Panc1 (cell line): ENCODE measurements around the gene DLG2. TPM values are rescaled to one million over a fixed set of nuclear protein-coding genes. Genes with fewer than 3 reads are reported as not detected.

Source experiments
- ATAC-seq: fragments of 200-7000 bp; cut with Tn5 transposase; 2 replicates; pipeline ENCODE4 v1.9.1; 2020; ENCODE audit warnings: mild to moderate bottlenecking, moderate library complexity
- BruUV-seq: library from RNA; stranded (reverse); fragments of 400-500 nt; replicated peaks from 2 replicates; lab custom pipeline; 2021; lab: Mats Ljungman, UMichigan
- CTCF ChIA-PET: fragments of 300-600 bp; sonication (Branson Sonifier 250); formaldehyde crosslinking; loops from one replicate; lab custom pipeline; 2022; ENCODE audit warnings: antibody characterized with exemption; lab: Charles Lee
- POLR2A ChIA-PET: fragments of 300-600 bp; sonication (Branson Sonifier 250); formaldehyde crosslinking; loops from one replicate; lab custom pipeline; 2022; ENCODE audit warnings: antibody characterized with exemption; lab: Charles Lee
- DNase-seq: peaks from one replicate; pipeline ENCODE4 v3.0.0-alpha.2; 2010; ENCODE audit warnings: low read depth, low spot score
- H3K27ac ChIP-seq: 2 replicates; pipeline ENCODE4 v1.5.1; 2011; ENCODE audit warnings: mild to moderate bottlenecking, low read length, inconsistent platforms
- H3K27me3 ChIP-seq: fragments of 200-500 bp; sonication (Bioruptor generic); 2 replicates; pipeline ENCODE4 v1.6.0; 2014; ENCODE audit warnings: low read length, inconsistent platforms; ENCODE audit not compliant: control insufficient read depth, insufficient read depth
- H3K36me3 ChIP-seq: fragments of 200-500 bp; sonication (Bioruptor generic); 2 replicates; pipeline ENCODE4 v1.5.1; 2014; ENCODE audit warnings: inconsistent platforms, mild to moderate bottlenecking, low read length, moderate library complexity; ENCODE audit not compliant: control insufficient read depth, insufficient read depth
- H3K4me1 ChIP-seq: 2 replicates; pipeline ENCODE4 v1.5.1; 2011; ENCODE audit warnings: inconsistent platforms, mild to moderate bottlenecking, low read length, moderate library complexity; ENCODE audit not compliant: control insufficient read depth, insufficient read depth
- H3K4me3 ChIP-seq, 2 experiments: 2 replicates each; pipeline ENCODE4 v1.5.1; 2011 to 2012; ENCODE audit warnings: low read depth in 2 of 2, low read length in 2 of 2, mild to moderate bottlenecking in 2 of 2, inconsistent platforms in 1 of 2, moderate library complexity in 1 of 2
- H3K9me3 ChIP-seq: fragments of 200-500 bp; sonication (Bioruptor generic); 2 replicates; pipeline ENCODE4 v1.5.1; 2014; ENCODE audit warnings: low read depth, mild to moderate bottlenecking, inconsistent platforms, low read length, moderate library complexity; ENCODE audit not compliant: control insufficient read depth, insufficient read depth
- POLR2AphosphoS5 ChIP-seq: IDR thresholded peaks from 2 replicates; pipeline ENCODE4 v1.6.1; 2012; ENCODE audit warnings: mild to moderate bottlenecking, low read depth, low read length, moderate library complexity
- SIN3A ChIP-seq: IDR thresholded peaks from 2 replicates; pipeline ENCODE4 v1.6.1; 2012; ENCODE audit warnings: low read depth, mild to moderate bottlenecking, low read length, moderate library complexity, borderline replicate concordance; ENCODE audit not compliant: insufficient read depth
- TCF7L2 ChIP-seq: IDR thresholded peaks from 2 replicates; pipeline ENCODE4 v1.6.1; 2011; ENCODE audit warnings: mild to moderate bottlenecking, low read depth, low read length, inconsistent platforms
- in situ Hi-C: cut with HindIII; loops from 2 replicates; pipeline ENCODE4 v1.10.0; 2016; ENCODE audit warnings: low sequenced_read_pairs, low pct_unique_long_range_greater_than_20kb
- intact Hi-C: fragments of 100-400 bp; cut with micrococcal nuclease; formaldehyde crosslinking; loops from one replicate; pipeline ENCODE4 v1.10.0; 2022; ENCODE audit not compliant: unreplicated experiment
- total RNA-seq: library from RNA; stranded (reverse); gene quantifications from one replicate; pipeline ENCODE4 v1.2.1, GENCODE V29; 2021; ENCODE audit not compliant: unreplicated experiment
- TF ChIP-seq, protein P1 (sequence below), 2 experiments: IDR thresholded peaks; 2 replicates each; pipeline ENCODE4 v1.6.1; 2011 to 2012; ENCODE audit warnings: low read depth in 2 of 2, control low read depth in 1 of 2, low read length in 1 of 2, mild to moderate bottlenecking in 1 of 2, moderate library complexity in 1 of 2; ENCODE audit not compliant: insufficient read depth in 1 of 2
- TF ChIP-seq, protein P2 (sequence below): fragments of 450-650 bp; IDR thresholded peaks from 2 replicates; pipeline ENCODE4 v1.5.1; 2017; ENCODE audit warnings: mild to moderate bottlenecking

Gene DLG2
- total RNA-seq, 1 experiment from 2014 or later: 4.2 TPM

DNA sequence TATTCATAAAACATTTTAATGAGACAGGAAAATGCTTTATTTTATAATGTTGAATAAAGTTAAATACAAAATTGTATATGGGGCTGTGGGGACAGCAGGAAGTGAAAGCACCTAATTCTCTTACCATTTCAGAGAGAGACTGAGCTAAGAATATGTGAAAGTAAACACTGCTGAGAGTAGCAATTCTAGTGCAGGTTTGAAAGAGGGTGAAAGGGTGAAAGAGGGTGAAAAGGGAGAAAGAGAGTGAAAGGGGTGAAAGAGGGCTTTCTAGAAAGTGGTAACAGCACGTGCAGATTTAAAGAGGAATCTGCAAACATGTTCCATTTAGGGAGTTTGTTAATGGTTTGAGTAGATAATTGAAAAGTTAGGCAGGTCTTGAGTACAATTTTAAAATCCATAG lies 1689.0 kb downstream of the DLG2 start:
- Histone ChIP-seq H3K27me3 (no peaks in the 10 kb centered on the region), H3K4me1 (no peaks in the 10 kb centered on the region), H3K36me3 (no peaks in the 10 kb centered on the region), H3K4me3 (no peak overlapping the region), H3K27ac (no peak overlapping the region), H3K9me3 (no peaks in the 10 kb centered on the region)
- in situ Hi-C loops: no loop called here
- BruUV-seq: no TSS peak
- no peak for TF ChIP-seq SIN3A
- TF ChIP-seq, protein P1, sequence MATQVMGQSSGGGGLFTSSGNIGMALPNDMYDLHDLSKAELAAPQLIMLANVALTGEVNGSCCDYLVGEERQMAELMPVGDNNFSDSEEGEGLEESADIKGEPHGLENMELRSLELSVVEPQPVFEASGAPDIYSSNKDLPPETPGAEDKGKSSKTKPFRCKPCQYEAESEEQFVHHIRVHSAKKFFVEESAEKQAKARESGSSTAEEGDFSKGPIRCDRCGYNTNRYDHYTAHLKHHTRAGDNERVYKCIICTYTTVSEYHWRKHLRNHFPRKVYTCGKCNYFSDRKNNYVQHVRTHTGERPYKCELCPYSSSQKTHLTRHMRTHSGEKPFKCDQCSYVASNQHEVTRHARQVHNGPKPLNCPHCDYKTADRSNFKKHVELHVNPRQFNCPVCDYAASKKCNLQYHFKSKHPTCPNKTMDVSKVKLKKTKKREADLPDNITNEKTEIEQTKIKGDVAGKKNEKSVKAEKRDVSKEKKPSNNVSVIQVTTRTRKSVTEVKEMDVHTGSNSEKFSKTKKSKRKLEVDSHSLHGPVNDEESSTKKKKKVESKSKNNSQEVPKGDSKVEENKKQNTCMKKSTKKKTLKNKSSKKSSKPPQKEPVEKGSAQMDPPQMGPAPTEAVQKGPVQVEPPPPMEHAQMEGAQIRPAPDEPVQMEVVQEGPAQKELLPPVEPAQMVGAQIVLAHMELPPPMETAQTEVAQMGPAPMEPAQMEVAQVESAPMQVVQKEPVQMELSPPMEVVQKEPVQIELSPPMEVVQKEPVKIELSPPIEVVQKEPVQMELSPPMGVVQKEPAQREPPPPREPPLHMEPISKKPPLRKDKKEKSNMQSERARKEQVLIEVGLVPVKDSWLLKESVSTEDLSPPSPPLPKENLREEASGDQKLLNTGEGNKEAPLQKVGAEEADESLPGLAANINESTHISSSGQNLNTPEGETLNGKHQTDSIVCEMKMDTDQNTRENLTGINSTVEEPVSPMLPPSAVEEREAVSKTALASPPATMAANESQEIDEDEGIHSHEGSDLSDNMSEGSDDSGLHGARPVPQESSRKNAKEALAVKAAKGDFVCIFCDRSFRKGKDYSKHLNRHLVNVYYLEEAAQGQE (IDR thresholded peaks at IDR 0.05; ENCODE audit: insufficient read depth in 1 of 2, low read depth in 2 of 2, low read length in 1 of 2): no peak
- TF ChIP-seq, protein P2, sequence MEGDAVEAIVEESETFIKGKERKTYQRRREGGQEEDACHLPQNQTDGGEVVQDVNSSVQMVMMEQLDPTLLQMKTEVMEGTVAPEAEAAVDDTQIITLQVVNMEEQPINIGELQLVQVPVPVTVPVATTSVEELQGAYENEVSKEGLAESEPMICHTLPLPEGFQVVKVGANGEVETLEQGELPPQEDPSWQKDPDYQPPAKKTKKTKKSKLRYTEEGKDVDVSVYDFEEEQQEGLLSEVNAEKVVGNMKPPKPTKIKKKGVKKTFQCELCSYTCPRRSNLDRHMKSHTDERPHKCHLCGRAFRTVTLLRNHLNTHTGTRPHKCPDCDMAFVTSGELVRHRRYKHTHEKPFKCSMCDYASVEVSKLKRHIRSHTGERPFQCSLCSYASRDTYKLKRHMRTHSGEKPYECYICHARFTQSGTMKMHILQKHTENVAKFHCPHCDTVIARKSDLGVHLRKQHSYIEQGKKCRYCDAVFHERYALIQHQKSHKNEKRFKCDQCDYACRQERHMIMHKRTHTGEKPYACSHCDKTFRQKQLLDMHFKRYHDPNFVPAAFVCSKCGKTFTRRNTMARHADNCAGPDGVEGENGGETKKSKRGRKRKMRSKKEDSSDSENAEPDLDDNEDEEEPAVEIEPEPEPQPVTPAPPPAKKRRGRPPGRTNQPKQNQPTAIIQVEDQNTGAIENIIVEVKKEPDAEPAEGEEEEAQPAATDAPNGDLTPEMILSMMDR: no peak
- TF ChIP-seq POLR2AphosphoS5: no peak
- no peak for TF ChIP-seq TCF7L2
- ATAC-seq (no peak), DNase-seq (no peak)
- POLR2A ChIA-PET: no interaction called here
- CTCF ChIA-PET: no interaction called here
- intact Hi-C loops: no loop called here

DNA sequence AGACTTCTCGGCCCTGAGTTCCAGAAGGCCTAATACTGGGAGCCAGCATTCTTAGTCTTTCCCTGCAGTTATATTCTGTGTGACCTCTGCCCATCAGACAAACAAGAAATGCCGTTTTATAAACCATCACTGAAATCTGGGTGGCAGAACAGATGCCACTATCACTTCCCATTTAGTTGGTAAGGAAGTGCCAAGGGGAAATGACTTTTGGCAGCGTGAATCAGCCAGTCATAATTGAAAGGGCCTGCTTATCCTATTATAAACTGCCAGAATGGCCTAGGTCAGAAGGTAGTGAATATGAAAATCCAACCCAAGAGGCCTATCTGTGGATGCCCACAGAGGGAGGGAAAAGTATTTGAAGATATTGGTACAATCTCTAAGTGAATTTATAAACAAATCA lies 1694.1 kb downstream of the DLG2 start:
- ChIA-PET CTCF (no interaction called here), POLR2A (no interaction called here)
- ATAC-seq: no peak
- Histone ChIP-seq H3K9me3 (no peaks in the 10 kb centered on the region), H3K27ac (no peak overlapping the region), H3K4me3 (no peak overlapping the region), H3K36me3 (no peaks in the 10 kb centered on the region), H3K27me3 (no peaks in the 10 kb centered on the region), H3K4me1 (no peaks in the 10 kb centered on the region)
- no peak for DNase-seq
- TF ChIP-seq, protein P1 (IDR thresholded peaks at IDR 0.05; ENCODE audit: insufficient read depth in 1 of 2, low read depth in 2 of 2, low read length in 1 of 2): no peak
- in situ Hi-C loops: no loop called here
- no TSS peak for BruUV-seq
- intact Hi-C loops: no loop called here
